ENCODE data around the gene PSMB11. TPM values are rescaled to one million over a fixed set of nuclear protein-coding genes. Genes with fewer than 3 reads are reported as not detected.
A peak's percentile ranks its signal among the peaks of the same experiment; 100 is the strongest.

The PSMB11 gene
- total RNA-seq, 1 experiment from 2014 or later = not detected

DNA sequence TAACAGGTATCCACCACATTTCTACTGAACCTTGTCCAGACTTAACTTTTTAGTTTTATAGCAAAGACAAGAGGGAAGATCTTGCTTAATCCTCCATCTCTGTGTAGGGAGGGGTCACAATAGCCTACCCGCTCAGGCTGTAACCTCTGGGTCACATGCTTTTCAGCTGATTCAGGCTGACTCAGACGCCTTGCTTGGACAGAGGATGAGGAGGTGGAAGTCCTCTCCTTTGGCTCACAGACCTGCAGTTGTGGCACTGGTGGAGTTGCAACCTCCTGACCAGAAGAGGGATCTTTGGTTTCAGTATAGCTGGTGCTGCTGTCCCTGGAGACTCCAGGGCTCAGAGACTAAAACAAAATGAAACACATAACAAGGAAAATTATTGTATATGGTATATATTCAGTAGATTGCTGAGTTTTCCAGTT lies 36.7 kb downstream of the PSMB11 start:
- 0 out of 2 replicates have a peak, but pooled peaks cover 5% of the 10 kb centered on the region for H3K79me2 ChIP-seq (ENCODE audit: low read length)
- BruUV-seq (replicated peaks) = no TSS peak
- H3K36me3 ChIP-seq (ENCODE audit: low read depth, low read length) = peaks cover 72% of the 10 kb centered on the region
- H4K20me1 ChIP-seq (ENCODE audit: low read length) = no peaks in the 10 kb centered on the region
- peak overlapping the region; percentile 5; the same call in 1 of the 2 replicates for H3K9ac ChIP-seq (ENCODE audit: low read length)
- peaks cover 26% of the 10 kb centered on the region for H3K4me1 ChIP-seq (ENCODE audit: insufficient read depth, low read length)
- peak overlapping the region; percentile 61 for H3K27ac ChIP-seq (ENCODE audit: low read length)
- H2AFZ ChIP-seq (ENCODE audit: low read length) = no peak overlapping the region
- H3K4me3 ChIP-seq (ENCODE audit: low read length) = peak overlapping the region; percentile 13; the same call in 1 of the 2 replicates
- H3F3A ChIP-seq (ENCODE audit: low read length, unreplicated experiment) = peaks cover 7% of the 10 kb centered on the region
- TF ChIP-seq EZH2 (IDR thresholded peaks at IDR 0.05; ENCODE audit: low read length, unreplicated experiment) (no peak), EZH2phosphoT487 (IDR thresholded peaks at IDR 0.05; ENCODE audit: borderline replicate concordance, low read length) (no peak)
- TF ChIP-seq, protein P1, sequence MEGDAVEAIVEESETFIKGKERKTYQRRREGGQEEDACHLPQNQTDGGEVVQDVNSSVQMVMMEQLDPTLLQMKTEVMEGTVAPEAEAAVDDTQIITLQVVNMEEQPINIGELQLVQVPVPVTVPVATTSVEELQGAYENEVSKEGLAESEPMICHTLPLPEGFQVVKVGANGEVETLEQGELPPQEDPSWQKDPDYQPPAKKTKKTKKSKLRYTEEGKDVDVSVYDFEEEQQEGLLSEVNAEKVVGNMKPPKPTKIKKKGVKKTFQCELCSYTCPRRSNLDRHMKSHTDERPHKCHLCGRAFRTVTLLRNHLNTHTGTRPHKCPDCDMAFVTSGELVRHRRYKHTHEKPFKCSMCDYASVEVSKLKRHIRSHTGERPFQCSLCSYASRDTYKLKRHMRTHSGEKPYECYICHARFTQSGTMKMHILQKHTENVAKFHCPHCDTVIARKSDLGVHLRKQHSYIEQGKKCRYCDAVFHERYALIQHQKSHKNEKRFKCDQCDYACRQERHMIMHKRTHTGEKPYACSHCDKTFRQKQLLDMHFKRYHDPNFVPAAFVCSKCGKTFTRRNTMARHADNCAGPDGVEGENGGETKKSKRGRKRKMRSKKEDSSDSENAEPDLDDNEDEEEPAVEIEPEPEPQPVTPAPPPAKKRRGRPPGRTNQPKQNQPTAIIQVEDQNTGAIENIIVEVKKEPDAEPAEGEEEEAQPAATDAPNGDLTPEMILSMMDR (conservative IDR thresholded peaks at IDR 0.05; ENCODE audit: low read depth, low read length) = no peak
- peak overlapping the region; percentile 63 for H3K4me2 ChIP-seq (ENCODE audit: low read length)
- peak; percentile 96 for DNase-seq
- intact Hi-C loops (cut with micrococcal nuclease) = loop anchor here (10.0 kb wide), 1 partner anchor 476 kb away; the partner anchor contains the start of genes THTPA and ZFHX2
- POLR2A ChIA-PET (ENCODE audit: unreplicated experiment) = interaction anchor here (0.7 to 1.1 kb wide), 2 partner anchors 16 to 34 kb away, joined by 3 to 6 read pairs; partner anchors contain the start of genes ACIN1 and C14orf119
- no peaks in the 10 kb centered on the region for H3K9me3 ChIP-seq (ENCODE audit: low read length)
- H3K9me2 ChIP-seq (replicated peaks; ENCODE audit: low read length) = no peaks in the 10 kb centered on the region
- CTCF ChIA-PET = interaction anchor here (3.7 kb wide), 1 partner anchor 10 kb away, joined by 19 read pairs; no protein-coding TSS in a partner anchor
- ATAC-seq = peak; percentile 98
- no peaks in the 10 kb centered on the region for H3K27me3 ChIP-seq (ENCODE audit: low read length)

DNA sequence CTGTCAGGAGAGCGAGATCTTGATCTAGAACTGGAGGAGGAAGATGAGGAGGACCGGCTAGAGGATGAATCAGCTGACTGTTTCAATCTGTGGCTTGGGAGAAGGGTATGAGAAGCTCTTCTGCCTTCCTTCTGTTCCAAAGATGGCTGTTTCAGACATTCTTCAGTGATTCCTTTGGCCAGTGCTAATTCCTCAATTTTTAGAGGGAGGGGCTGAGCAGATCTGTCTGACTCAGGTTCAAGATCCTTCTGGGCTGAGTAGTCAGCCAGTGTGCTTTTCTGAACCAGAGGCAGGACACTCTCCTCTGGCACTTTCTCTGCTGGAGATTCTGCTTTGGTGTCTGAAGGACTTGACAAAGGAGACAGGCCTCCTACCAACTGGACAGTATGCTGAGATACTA lies 37.7 kb downstream of the PSMB11 start:
- intact Hi-C loops (cut with micrococcal nuclease) = loop anchor here (10.0 kb wide), 1 partner anchor 475 kb away; the partner anchor contains the start of genes THTPA and ZFHX2
- H3K36me3 ChIP-seq (ENCODE audit: low read depth, low read length) = peaks cover 70% of the 10 kb centered on the region
- POLR2A ChIA-PET (ENCODE audit: unreplicated experiment) = no interaction called here

More for the DNA sequence above, 37.7 kb downstream of the PSMB11 start:
- H4K20me1 ChIP-seq (ENCODE audit: low read length) = no peaks in the 10 kb centered on the region
- peak overlapping the region; percentile 57; the same call in 1 of the 2 replicates for H3K27ac ChIP-seq (ENCODE audit: low read length)
- no peak overlapping the region for H2AFZ ChIP-seq (ENCODE audit: low read length)
- DNase-seq = no peak
- CTCF ChIA-PET = interaction anchor here (3.7 kb wide), 1 partner anchor 11 kb away, joined by 19 read pairs; no protein-coding TSS in a partner anchor
- H3K4me3 ChIP-seq (ENCODE audit: low read length) = no peak overlapping the region
- no peaks in the 10 kb centered on the region for H3K9me3 ChIP-seq (ENCODE audit: low read length)
- no peak for ATAC-seq
- peak overlapping the region; percentile 63 for H3K4me2 ChIP-seq (ENCODE audit: low read length)
- H3K27me3 ChIP-seq (ENCODE audit: low read length) = no peaks in the 10 kb centered on the region
- peaks cover 7% of the 10 kb centered on the region for H3F3A ChIP-seq (ENCODE audit: low read length, unreplicated experiment)
- H3K4me1 ChIP-seq (ENCODE audit: insufficient read depth, low read length) = peaks cover 26% of the 10 kb centered on the region
- TF ChIP-seq EZH2phosphoT487 (IDR thresholded peaks at IDR 0.05; ENCODE audit: borderline replicate concordance, low read length) (no peak), EZH2 (IDR thresholded peaks at IDR 0.05; ENCODE audit: low read length, unreplicated experiment) (no peak)
- TF ChIP-seq, protein P1 (conservative IDR thresholded peaks at IDR 0.05; ENCODE audit: low read depth, low read length) = no peak
- H3K9ac ChIP-seq (ENCODE audit: low read length) = no peak overlapping the region
- no peaks in the 10 kb centered on the region for H3K9me2 ChIP-seq (replicated peaks; ENCODE audit: low read length)
- BruUV-seq (replicated peaks) = no TSS peak
- H3K79me2 ChIP-seq (ENCODE audit: low read length) = 0 out of 2 replicates have a peak, but pooled peaks cover 8% of the 10 kb centered on the region

Data from PC-3 (cell line).